Measurements from ENCODE around the gene OSGIN1.

OSGIN1 gene

DNA sequence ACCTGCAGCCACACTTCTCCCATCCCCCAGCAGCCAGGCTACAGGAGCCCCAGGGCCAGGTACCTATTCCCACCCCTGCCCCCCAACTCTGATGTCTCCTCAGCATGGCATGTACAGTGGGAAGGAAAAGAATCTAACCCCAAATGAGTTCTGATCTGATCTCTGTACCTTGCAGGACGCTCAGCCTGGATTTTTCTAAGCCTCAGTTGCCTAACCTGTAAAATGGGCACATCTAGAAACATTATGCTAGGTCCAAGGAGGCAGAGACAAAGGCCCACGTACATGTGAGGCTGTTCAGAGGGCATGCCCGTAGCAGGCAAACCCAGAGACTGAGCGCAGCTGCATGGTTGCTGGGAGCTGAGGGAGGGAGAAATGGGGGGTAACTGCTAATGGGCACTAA, 54.5 kb downstream of the OSGIN1 start:
- DNase-seq, result no peak

DNA sequence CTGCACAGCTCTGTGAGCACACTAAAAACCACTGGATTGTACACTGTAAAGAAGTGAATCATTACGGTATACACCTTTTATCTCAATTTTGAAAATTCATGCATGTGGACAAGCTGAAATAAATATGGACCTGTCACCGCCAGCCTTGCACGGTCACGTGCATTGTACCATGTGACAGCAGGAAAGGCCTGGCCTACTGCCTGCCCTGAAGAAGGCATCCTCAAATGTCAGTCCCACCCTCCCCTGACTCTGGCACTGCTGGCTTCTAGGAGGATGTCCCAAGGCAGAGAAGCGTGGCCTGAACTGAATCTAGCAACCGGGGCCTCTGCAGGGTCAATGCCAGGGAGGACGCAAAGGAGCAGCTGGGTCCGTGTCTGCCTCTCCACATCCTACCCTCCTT, 54.9 kb downstream of the OSGIN1 start:
- DNase-seq, result no peak

DNA sequence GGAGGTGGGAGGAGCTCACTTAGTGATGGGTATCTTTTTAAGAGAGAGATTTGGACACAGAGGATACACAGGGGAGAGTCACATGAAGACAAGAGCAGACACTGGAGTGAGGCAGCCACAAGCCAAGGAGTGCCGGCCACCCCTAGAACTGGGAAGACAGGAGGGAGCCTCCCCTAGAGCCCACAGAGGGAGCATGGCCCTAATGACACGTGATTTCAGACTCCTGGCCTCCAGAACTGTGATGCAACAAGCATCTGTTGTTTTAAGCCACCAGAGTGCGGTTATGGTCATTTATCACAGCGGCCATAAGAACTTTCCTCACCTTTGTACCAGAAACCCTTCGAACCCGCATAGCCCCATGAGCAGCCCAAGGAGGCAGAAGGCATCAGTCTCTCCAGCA, 56.2 kb downstream of the OSGIN1 start:
- DNase-seq, result no peak

DNA sequence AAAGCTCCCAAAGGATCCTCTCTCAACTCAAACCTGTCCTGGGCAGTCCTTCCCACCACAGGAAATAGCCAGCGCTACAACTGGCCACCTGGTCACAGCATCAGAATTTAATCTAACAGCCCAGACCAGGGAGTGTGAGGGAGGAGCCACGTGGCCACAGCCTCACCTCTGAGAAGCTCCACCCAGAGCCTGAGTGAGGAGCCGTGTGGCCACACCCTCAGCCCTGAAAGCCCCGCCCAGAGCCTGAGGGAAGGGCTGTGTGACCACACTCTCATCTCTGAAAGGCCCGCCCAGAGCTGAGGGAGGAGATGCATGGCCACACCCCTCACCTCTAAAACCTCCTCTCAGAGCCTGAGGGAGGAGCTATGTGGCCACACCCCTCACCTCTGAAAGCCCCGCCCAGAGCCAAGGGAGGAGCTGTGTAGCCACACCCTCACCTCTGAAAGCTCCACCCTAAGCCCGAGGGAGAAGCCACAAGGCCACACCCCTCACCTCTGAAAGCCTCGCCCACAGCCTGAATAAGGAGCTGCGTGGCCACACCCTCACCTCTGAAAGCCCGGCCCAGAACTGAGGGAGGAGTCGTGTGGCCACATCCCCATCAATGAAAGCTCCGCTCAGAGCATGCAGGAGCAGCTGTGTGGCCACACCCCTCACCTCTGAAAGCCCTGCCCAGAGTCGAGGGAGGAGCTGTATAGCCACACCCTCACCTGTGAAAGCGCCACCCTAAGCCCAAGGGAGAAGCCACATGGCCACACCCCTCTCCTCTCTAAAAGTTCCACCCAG, 60.9 kb downstream of the OSGIN1 start:
- peak; percentile 45 to 67 for DNase-seq

DNA sequence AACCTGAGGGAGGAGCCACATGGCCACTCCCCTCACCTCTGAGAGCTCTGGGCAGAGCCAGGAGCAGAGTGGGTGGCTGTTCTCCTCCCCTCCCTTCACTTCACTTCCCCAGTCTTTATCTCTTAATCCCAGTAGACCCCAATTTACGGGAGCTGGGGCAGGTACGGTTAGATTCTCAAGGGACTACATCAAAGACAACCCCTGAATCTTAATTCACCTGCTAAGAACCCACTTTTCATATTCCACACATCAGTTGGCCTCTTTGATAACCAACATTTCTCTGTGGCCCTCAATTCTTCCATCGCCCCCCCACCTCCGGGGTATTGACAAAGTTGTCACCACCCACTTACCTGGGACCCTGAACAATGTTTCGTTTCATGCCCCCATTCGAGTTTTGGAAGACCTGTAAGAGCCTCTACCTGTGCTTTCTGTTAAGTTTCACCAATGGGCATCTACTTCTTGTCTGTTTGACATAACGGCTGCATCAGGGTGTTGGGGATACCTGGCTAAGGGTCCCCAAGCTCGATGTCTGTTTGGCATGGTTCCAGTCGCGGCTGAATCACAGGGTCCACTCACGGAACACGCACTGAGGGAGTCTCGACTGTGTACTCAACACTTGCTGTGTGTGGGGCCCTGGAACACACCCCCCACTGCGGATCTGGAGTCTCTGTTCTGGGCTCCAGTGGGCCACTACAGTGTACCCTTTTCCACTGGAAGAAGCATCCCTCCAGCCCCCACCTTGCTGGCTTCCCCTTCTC, 61.7 kb downstream of the OSGIN1 start:
- no peak for DNase-seq

DNA sequence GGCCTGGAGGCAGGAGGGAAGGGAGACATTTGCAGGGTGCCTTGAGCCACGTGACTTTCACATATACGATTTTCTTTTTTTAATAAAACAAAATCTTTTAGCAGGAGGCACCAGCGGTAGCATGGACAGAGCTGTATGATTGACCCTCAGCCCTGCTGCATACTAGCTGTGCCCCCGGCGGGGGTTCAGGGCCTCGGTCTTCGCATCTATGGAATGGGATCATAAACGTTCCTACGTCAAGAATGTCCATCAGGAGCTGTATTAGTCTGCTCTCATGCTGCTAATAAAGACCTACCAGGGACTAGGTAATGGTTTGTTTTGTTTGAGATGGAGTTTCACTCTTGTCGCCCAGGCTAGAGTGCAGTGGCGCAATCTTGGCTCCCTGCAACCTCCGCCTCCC, 62.4 kb downstream of the OSGIN1 start:
- DNase-seq, result no peak
